22Rv1 (cell line): ENCODE results near the gene PPIL3.
A peak's percentile ranks its signal among the peaks of the same experiment; 100 is the strongest.

ENCODE experiments used
- ZFX ChIP-seq: fragments of 450-650 bp; IDR thresholded peaks from 2 replicates; pipeline ENCODE4 v1.6.1; 2017; ENCODE audit warnings: antibody characterized with exemption, borderline replicate concordance
- TF ChIP-seq, protein P1 (sequence below): fragments of 450-650 bp; IDR thresholded peaks from 2 replicates; pipeline ENCODE4 v1.5.1; 2017; ENCODE audit warnings: mild to moderate bottlenecking

GRCh38 chr2:200905618-200906296 is 16.9 kb upstream of the PPIL3 start:
- TF ChIP-seq, protein P1, sequence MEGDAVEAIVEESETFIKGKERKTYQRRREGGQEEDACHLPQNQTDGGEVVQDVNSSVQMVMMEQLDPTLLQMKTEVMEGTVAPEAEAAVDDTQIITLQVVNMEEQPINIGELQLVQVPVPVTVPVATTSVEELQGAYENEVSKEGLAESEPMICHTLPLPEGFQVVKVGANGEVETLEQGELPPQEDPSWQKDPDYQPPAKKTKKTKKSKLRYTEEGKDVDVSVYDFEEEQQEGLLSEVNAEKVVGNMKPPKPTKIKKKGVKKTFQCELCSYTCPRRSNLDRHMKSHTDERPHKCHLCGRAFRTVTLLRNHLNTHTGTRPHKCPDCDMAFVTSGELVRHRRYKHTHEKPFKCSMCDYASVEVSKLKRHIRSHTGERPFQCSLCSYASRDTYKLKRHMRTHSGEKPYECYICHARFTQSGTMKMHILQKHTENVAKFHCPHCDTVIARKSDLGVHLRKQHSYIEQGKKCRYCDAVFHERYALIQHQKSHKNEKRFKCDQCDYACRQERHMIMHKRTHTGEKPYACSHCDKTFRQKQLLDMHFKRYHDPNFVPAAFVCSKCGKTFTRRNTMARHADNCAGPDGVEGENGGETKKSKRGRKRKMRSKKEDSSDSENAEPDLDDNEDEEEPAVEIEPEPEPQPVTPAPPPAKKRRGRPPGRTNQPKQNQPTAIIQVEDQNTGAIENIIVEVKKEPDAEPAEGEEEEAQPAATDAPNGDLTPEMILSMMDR: peak; percentile 86
- no peak for TF ChIP-seq ZFX
